Activated CD4-positive, alpha-beta T cell treated with anti-CD3 and anti-CD28 coated beads, Interleukin-2, amount 10 ng/mL, durations not matched to agents 24 days and 14 days (primary cell): ENCODE results near the gene DCAF17. TPM values are rescaled to one million over a fixed set of nuclear protein-coding genes. Genes with fewer than 3 reads are reported as not detected.
"Not testable (repeated sequence)": the region's sequence is repeated elsewhere in the genome, so short reads cannot be mapped to it uniquely, and the experiment has no call there.

Experiments used
- DNase-seq: peaks from one replicate; pipeline ENCODE4 v3.0.0; 2022
- H3K27ac Mint-ChIP-seq: one replicate; pipeline ENCODE4 v1.8.0; 2022; ENCODE audit warnings: mild to moderate bottlenecking, mixed read lengths
- H3K27me3 Mint-ChIP-seq: one replicate; pipeline ENCODE4 v1.8.0; 2022; ENCODE audit warnings: mixed read lengths
- H3K36me3 Mint-ChIP-seq: one replicate; pipeline ENCODE4 v1.8.0; 2022; ENCODE audit warnings: low read depth, mild to moderate bottlenecking, mixed read lengths
- H3K4me1 Mint-ChIP-seq: one replicate; pipeline ENCODE4 v1.8.0; 2021; ENCODE audit warnings: mixed read lengths
- H3K4me3 Mint-ChIP-seq: one replicate; pipeline ENCODE4 v1.8.0; 2022; ENCODE audit warnings: mild to moderate bottlenecking, moderate library complexity, mixed read lengths
- H3K9me3 Mint-ChIP-seq: one replicate; pipeline ENCODE4 v1.8.0; 2021; ENCODE audit warnings: mixed read lengths
- intact Hi-C: fragments of 100-400 bp; cut with micrococcal nuclease; formaldehyde crosslinking; loops from one replicate; pipeline ENCODE4 v1.15.1; 2023
- total RNA-seq: library from RNA; stranded (reverse); gene quantifications from 2 replicates; pipeline ENCODE4 v1.2.3, GENCODE V29; 2022

DCAF17 gene
- total RNA-seq, 1 donor from 2014 or later, result 27.3 TPM

DNA sequence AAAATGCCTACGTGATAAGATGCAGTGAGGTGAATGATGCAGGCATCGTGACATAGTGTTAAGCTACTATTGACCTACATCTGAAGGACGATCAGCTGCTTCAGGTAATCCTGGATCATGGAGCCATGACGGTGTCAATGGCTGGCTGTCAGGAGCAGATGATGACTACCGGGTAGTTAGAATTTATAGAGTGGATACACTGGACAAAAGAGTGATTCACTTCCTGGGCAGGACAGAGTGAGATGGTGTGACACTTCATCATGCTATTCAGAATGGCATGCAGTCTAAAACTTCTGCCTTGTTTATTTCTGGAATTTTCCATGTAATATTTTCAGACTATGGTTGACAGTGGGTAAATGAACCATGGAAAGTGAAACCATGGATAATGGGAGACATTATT is 29.8 kb upstream of the DCAF17 start:
- DNase-seq, result no peak
- Mint-ChIP-seq H3K27me3 (no peaks in the 10 kb centered on the region), H3K4me1 (peaks cover 21% of the 10 kb centered on the region), H3K27ac (no peak overlapping the region), H3K9me3 (peaks cover 35% of the 10 kb centered on the region), H3K4me3 (no peak overlapping the region), H3K36me3 (peaks cover 33% of the 10 kb centered on the region)
- intact Hi-C loops, result no loop called here

GRCh38 chr2:171404719-171405118 is 29.3 kb upstream of the DCAF17 start:
- Mint-ChIP-seq H3K9me3 (peaks cover 35% of the 10 kb centered on the region), H3K4me3 (no peak overlapping the region), H3K4me1 (peaks cover 24% of the 10 kb centered on the region), H3K27ac (no peak overlapping the region), H3K36me3 (peaks cover 33% of the 10 kb centered on the region), H3K27me3 (no peaks in the 10 kb centered on the region)
- no peak for DNase-seq
- intact Hi-C loops, result no loop called here

DNA sequence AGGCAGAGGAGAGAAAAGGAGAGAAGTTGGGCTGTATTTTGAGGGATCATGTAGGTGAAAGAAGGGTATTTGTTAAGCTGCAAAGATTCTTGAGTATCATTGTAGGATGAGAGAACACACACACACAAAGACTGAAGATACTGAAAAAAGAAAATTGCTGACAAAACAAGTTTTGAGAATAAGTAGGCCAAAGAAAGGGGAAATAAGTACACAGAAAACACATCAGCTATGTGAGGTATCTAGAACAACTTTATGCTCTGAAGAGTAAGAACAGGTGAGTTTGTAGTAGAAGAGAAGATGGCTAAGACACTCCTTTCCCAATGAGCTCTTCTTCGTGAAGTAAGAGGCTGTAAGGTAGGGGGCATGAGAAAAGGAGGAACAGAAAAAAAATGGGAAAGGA is 28.5 kb upstream of the DCAF17 start:
- H3K36me3 Mint-ChIP-seq, result peaks cover 32% of the 10 kb centered on the region
- peaks cover 31% of the 10 kb centered on the region for H3K9me3 Mint-ChIP-seq
- peaks cover 23% of the 10 kb centered on the region for H3K4me1 Mint-ChIP-seq
- no peaks in the 10 kb centered on the region for H3K27me3 Mint-ChIP-seq
- intact Hi-C loops, result no loop called here
- H3K27ac Mint-ChIP-seq, result no peak overlapping the region
- no peak for DNase-seq
- H3K4me3 Mint-ChIP-seq, result no peak overlapping the region

DNA sequence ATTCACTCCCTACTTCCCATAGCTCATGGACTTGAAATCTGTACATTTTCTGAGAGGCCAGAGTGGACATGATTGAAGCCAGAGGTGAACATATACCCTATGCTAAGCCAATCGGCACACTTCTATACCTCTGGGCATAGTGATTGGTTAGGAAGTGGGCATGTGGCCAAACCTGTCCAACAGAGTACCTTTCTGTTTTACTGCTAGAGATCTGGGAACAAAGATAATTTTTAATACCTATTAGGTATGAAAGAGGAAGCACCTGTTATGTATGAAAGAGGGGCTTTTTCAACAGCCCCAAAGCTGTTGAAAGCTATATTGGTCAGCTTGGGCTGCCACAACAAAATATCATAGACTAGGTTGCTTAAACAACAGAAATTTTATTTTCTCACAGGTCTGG is 28.0 kb upstream of the DCAF17 start:
- Mint-ChIP-seq H3K27ac (no peak overlapping the region), H3K36me3 (peaks cover 30% of the 10 kb centered on the region), H3K27me3 (no peaks in the 10 kb centered on the region), H3K9me3 (peaks cover 29% of the 10 kb centered on the region), H3K4me1 (peaks cover 23% of the 10 kb centered on the region), H3K4me3 (no peak overlapping the region)
- DNase-seq, result no peak
- intact Hi-C loops, result no loop called here

- Mint-ChIP-seq H3K9me3 (peaks cover 21% of the 10 kb centered on the region), H3K4me1 (peaks cover 23% of the 10 kb centered on the region), H3K27ac (peak overlapping the region; percentile 66), H3K4me3 (no peak overlapping the region), H3K27me3 (no peaks in the 10 kb centered on the region), H3K36me3 (peaks cover 24% of the 10 kb centered on the region)
- no peak for DNase-seq
- intact Hi-C loops, result no loop called here
Measured at GRCh38 chr2:171407030-171407675, 26.9 kb upstream of the DCAF17 start.

GRCh38 chr2:171407676-171408044 is 26.4 kb upstream of the DCAF17 start:
- peaks cover 24% of the 10 kb centered on the region for H3K36me3 Mint-ChIP-seq
- no peak overlapping the region for H3K4me3 Mint-ChIP-seq
- intact Hi-C loops, result no loop called here
- DNase-seq, result no peak
- no peaks in the 10 kb centered on the region for H3K27me3 Mint-ChIP-seq
- H3K4me1 Mint-ChIP-seq, result peaks cover 23% of the 10 kb centered on the region
- peaks cover 20% of the 10 kb centered on the region for H3K9me3 Mint-ChIP-seq
- no peak overlapping the region for H3K27ac Mint-ChIP-seq

- intact Hi-C loops, result no loop called here
- H3K27ac Mint-ChIP-seq, result no peak overlapping the region
Measured at GRCh38 chr2:171409436-171409971, 24.5 kb upstream of the DCAF17 start.

DNA sequence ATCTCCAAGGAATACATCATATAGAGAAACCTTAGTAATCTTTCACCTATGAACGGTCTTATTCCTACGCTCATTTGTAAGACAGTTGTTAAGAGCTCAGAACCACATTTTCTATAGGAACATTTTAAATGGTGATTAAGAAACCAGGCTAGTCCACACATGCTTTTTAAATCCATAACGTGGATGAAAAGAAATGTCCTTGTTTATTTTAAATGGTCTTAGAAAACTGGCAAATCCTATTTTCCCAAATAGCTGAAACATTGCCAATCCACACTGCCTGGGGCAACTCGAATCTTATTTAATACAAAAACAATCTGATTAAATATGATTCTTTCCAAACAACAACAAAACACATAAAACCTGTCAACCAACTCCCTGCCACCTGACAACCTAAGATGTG is 23.9 kb upstream of the DCAF17 start:
- intact Hi-C loops, result no loop called here
- Mint-ChIP-seq H3K27me3 (no peaks in the 10 kb centered on the region), H3K9me3 (peaks cover 7% of the 10 kb centered on the region), H3K27ac (no peak overlapping the region), H3K4me1 (peaks cover 15% of the 10 kb centered on the region), H3K4me3 (no peak overlapping the region), H3K36me3 (peaks cover 18% of the 10 kb centered on the region)
- DNase-seq, result no peak

More at GRCh38 chr2:171409436-171409971, 24.5 kb upstream of the DCAF17 start:
- Mint-ChIP-seq H3K4me3 (peak overlapping the region; percentile 57), H3K9me3 (peaks cover 12% of the 10 kb centered on the region), H3K36me3 (peaks cover 20% of the 10 kb centered on the region), H3K4me1 (peaks cover 15% of the 10 kb centered on the region), H3K27me3 (no peaks in the 10 kb centered on the region)
- no peak for DNase-seq

DNA sequence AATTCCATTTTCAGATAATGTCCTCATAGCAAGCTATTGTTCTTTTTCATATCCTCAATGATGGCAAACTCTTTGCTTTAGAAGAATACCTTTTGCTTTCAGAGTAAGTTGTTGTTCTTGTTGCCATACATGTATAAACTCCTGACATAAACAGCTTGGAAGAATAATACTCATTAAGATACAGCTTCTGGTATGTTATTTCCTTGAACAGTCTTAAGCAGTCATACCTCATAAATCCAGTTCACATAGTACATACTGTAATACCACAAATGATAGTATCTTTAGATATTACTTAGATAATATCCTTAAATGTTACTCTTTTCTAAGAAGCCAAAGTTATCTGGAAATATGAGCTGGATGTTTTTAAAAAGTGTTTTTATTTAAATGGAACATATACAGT is 23.4 kb upstream of the DCAF17 start:
- H3K9me3 Mint-ChIP-seq, result peaks cover 5% of the 10 kb centered on the region
- H3K36me3 Mint-ChIP-seq, result peaks cover 15% of the 10 kb centered on the region
- H3K4me3 Mint-ChIP-seq, result no peak overlapping the region
- no peak overlapping the region for H3K27ac Mint-ChIP-seq
- intact Hi-C loops, result no loop called here
- peaks cover 12% of the 10 kb centered on the region for H3K4me1 Mint-ChIP-seq
- no peak for DNase-seq
- H3K27me3 Mint-ChIP-seq, result no peaks in the 10 kb centered on the region

DNA sequence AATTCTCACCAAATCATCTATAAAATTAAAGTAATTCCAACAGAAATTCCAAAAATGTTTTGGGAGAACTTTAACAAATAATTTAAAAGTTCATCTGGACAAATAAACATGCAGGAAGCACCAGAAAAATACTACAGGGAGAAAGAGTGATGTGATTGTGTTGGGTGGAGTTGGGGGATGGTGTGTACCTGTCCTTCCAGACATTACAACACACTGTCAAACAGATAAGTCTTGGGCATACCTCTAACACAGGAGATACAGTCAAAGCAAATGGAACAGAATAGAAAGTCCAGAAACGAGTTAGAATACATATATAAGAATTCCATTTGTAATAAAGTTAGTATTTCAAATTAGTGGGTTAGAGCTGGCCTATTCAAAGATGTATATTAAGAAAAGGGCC is 22.8 kb upstream of the DCAF17 start:
- Mint-ChIP-seq H3K4me3 (no peak overlapping the region), H3K9me3 (no peaks in the 10 kb centered on the region), H3K27ac (no peak overlapping the region), H3K27me3 (no peaks in the 10 kb centered on the region), H3K4me1 (peaks cover 17% of the 10 kb centered on the region), H3K36me3 (peaks cover 14% of the 10 kb centered on the region)
- no peak for DNase-seq
- intact Hi-C loops, result no loop called here

DNA sequence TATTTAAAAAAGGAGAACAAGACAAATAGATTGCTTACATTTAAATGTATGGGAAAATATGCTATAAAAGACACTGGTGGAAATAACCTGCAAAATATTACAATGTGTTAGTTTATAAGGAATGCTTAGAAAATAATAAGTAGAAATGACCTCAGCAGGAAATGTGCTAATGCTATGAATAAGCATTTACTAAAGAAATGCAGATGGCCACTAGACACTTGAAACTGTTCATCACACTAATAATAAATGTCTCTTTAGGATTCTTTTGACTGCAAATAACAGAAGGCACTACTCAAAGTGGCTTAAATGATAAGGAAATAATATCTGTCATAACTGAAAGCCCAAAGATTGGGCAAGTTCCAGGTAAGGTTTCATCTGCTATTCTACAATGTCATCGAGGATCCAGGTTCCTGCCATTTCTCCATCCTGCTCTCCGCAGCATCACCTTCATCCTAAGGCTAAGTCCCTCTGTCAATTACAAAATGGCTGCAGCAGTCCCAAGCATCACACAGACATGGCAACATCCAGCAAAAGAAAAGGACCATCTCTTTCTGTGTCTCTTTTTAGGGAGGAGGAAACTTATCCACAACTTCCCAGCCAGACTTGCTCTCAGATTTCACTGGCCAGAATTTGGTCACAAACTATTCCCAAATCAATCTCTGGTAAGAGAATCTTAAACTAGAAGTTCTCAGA is 22.1 kb upstream of the DCAF17 start:
- no peaks in the 10 kb centered on the region for H3K27me3 Mint-ChIP-seq
- H3K4me1 Mint-ChIP-seq, result peaks cover 19% of the 10 kb centered on the region
- H3K9me3 Mint-ChIP-seq, result no peaks in the 10 kb centered on the region
- no peak overlapping the region for H3K4me3 Mint-ChIP-seq
- intact Hi-C loops, result no loop called here
- peaks cover 12% of the 10 kb centered on the region for H3K36me3 Mint-ChIP-seq
- no peak overlapping the region for H3K27ac Mint-ChIP-seq
- no peak for DNase-seq

DNA sequence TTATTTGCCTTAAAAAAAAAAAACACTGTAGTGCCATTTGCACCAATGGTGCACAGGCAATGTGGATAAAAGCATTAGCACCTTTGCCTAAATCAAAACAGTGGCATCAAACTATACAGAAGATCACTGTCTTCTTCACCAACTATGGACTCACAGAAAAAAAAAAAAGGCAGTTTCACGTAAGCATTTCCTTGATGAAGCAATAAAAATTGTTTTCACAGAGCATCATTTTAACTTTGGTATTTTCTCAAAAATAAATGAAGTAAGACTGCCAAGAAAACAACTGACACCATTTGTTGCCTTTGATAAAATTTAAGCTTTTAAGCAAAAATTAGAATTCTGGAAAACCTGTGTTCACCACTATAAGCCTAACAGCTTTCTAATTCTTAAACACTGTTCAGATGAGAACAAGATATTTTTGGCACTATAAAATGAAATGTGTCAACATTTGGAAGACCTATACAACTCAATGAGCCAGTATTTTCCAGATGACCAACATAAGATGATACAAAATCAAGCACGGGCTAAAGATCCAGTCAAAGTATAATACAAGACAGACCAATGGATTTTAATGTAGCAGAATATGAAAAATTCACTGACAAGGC is 21.4 kb upstream of the DCAF17 start:
- no peak overlapping the region for H3K4me3 Mint-ChIP-seq
- H3K4me1 Mint-ChIP-seq, result peaks cover 16% of the 10 kb centered on the region
- H3K36me3 Mint-ChIP-seq, result peaks cover 8% of the 10 kb centered on the region
- intact Hi-C loops, result no loop called here
- no peaks in the 10 kb centered on the region for H3K27me3 Mint-ChIP-seq
- no peaks in the 10 kb centered on the region for H3K9me3 Mint-ChIP-seq
- no peak overlapping the region for H3K27ac Mint-ChIP-seq
- DNase-seq, result no peak

DNA sequence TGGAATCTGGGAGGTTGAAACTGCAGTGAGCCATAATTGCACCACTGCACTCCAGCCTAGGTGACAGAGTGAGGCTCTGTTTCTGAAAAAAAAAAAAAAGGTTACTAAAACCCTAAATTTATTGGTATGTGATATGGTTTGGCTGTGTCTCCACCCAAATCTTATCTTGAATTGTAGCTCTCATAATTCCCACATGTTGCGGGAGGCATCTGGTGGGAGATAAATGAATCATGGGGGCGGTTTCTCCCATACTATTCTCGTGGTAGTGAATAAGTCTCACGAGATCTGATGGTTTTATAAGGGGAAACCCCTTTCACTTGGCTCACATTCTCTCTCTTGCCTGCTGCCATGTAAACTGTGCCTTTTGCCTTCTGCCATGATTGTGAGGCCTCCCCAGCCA is 19.4 kb upstream of the DCAF17 start:
- intact Hi-C loops, result loop anchor here (5.0 kb wide), 1 partner anchor 167 kb away; no protein-coding TSS in a partner anchor
- H3K9me3 Mint-ChIP-seq, DNase-seq, H3K4me3 Mint-ChIP-seq, H3K36me3 Mint-ChIP-seq, H3K27me3 Mint-ChIP-seq: not testable (repeated sequence)
- Mint-ChIP-seq H3K27ac (peak overlapping the region; percentile 48), H3K4me1 (peaks cover 17% of the 10 kb centered on the region)
